H1 (cell line): ENCODE data around the gene NAA25.

Experiments used
- BCL11A ChIP-seq, 2 experiments: IDR thresholded peaks; one replicate each; pipeline ENCODE4 v1.6.1; 2011; ENCODE audit warnings: low read depth in 2 of 2, low read length in 2 of 2, mild to moderate bottlenecking in 2 of 2
- JUN ChIP-seq: IDR thresholded peaks from 2 replicates; pipeline ENCODE4 v1.6.1; 2011; ENCODE audit warnings: low read depth, mild to moderate bottlenecking, improper control_type of control experiment, low read length
- POLR2A ChIP-seq, 2 experiments: IDR thresholded peaks; 1 replicate in 1 of 2; 2 replicates in 1 of 2; pipeline ENCODE4 v1.6.1; 2011; ENCODE audit warnings: low read depth in 2 of 2, low read length in 2 of 2, mild to moderate bottlenecking in 2 of 2; ENCODE audit errors: control extremely low read depth in 1 of 2
- TCF12 ChIP-seq: IDR thresholded peaks from 2 replicates; pipeline ENCODE4 v1.6.1; 2011; ENCODE audit warnings: low read depth, mild to moderate bottlenecking, low read length
- TF ChIP-seq, protein P1 (sequence below): IDR thresholded peaks from 2 replicates; pipeline ENCODE4 v1.6.1; 2011; ENCODE audit warnings: low read depth, mild to moderate bottlenecking, low read length; ENCODE audit not compliant: insufficient read depth
- TF ChIP-seq, protein P2 (sequence below), 3 experiments: IDR thresholded peaks; 1 replicate in 2 of 3; 2 replicates in 1 of 3; pipeline versions ENCODE4 v1.5.1 to v1.6.1; 2011; ENCODE audit warnings: low read length in 3 of 3, mild to moderate bottlenecking in 3 of 3, inconsistent platforms in 2 of 3, low read depth in 1 of 3, moderate library complexity in 1 of 3; ENCODE audit not compliant: insufficient read depth in 1 of 3; ENCODE audit errors: control extremely low read depth in 1 of 3

DNA sequence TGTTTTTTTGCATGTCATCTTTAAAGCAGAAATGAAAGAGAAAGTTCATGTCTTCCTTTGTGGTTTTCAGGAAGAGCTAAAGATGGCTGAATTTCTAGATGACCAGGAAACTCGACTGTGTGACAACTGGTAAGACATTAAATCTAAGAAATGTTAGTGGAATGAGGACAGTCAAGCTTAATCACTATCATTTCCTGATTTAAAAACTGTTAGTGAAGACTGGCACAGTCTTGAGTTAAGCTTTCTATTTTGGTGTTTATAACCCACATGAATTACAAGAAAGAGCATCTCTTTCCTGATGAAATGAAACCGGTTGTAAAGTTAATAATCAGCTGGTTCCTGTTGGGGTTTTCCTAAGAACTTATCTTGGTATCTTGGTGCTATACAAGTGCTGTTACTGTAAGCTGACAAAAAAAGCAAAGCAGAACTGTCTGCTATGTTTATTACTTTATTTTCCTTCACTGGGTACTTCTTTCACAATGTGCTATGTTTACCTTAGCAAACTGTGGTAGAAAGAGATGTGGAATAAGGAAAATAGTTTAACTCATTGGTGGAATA lies 21.9 kb upstream of the NAA25 start:
- TF ChIP-seq, protein P1, sequence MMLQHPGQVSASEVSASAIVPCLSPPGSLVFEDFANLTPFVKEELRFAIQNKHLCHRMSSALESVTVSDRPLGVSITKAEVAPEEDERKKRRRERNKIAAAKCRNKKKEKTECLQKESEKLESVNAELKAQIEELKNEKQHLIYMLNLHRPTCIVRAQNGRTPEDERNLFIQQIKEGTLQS: no peak
- TF ChIP-seq JUN (no peak), TCF12 (no peak), POLR2A (IDR thresholded peaks at IDR 0.05; ENCODE audit: control extremely low read depth in 1 of 2, low read depth in 2 of 2, low read length in 2 of 2) (no peak), BCL11A (IDR thresholded peaks at IDR 0.05; ENCODE audit: low read depth in 2 of 2, low read length in 2 of 2) (no peak)
- TF ChIP-seq, protein P2, sequence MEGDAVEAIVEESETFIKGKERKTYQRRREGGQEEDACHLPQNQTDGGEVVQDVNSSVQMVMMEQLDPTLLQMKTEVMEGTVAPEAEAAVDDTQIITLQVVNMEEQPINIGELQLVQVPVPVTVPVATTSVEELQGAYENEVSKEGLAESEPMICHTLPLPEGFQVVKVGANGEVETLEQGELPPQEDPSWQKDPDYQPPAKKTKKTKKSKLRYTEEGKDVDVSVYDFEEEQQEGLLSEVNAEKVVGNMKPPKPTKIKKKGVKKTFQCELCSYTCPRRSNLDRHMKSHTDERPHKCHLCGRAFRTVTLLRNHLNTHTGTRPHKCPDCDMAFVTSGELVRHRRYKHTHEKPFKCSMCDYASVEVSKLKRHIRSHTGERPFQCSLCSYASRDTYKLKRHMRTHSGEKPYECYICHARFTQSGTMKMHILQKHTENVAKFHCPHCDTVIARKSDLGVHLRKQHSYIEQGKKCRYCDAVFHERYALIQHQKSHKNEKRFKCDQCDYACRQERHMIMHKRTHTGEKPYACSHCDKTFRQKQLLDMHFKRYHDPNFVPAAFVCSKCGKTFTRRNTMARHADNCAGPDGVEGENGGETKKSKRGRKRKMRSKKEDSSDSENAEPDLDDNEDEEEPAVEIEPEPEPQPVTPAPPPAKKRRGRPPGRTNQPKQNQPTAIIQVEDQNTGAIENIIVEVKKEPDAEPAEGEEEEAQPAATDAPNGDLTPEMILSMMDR (IDR thresholded peaks at IDR 0.05; ENCODE audit: control extremely low read depth in 1 of 3, insufficient read depth in 1 of 3, low read depth in 1 of 3, low read length in 3 of 3): no peak
